HFFc6 (cell line): ENCODE measurements around the gene CPLX3. TPM values are rescaled to one million over a fixed set of nuclear protein-coding genes. Genes with fewer than 3 reads are reported as not detected.
A peak's percentile ranks its signal among the peaks of the same experiment; 100 is the strongest.

Source experiments
- DNase-seq: peaks from one replicate; pipeline ENCODE4 v3.0.0-alpha.2; 2018
- H3K27ac Mint-ChIP-seq: 2 replicates; pipeline ENCODE4 v1.8.0; 2020; ENCODE audit warnings: mild to moderate bottlenecking, mixed read lengths
- H3K27me3 Mint-ChIP-seq: 2 replicates; pipeline ENCODE4 v1.8.0; 2021; ENCODE audit warnings: mild to moderate bottlenecking, moderate library complexity, mixed read lengths; ENCODE audit not compliant: insufficient read depth
- H3K36me3 Mint-ChIP-seq: 2 replicates; pipeline ENCODE4 v1.8.0; 2021; ENCODE audit warnings: low read depth, mixed read lengths
- H3K4me1 Mint-ChIP-seq: 2 replicates; pipeline ENCODE4 v1.8.0; 2020; ENCODE audit warnings: low read depth, mixed read lengths
- H3K4me3 Mint-ChIP-seq: 2 replicates; pipeline ENCODE4 v1.8.0; 2020; ENCODE audit warnings: mild to moderate bottlenecking, moderate library complexity, mixed read lengths
- H3K9me3 Mint-ChIP-seq: 2 replicates; pipeline ENCODE4 v1.8.0; 2020; ENCODE audit warnings: mild to moderate bottlenecking, mixed read lengths
- CTCF ChIP-seq: fragments of 200-600 bp; sonication (generic); IDR thresholded peaks from 2 replicates; pipeline ENCODE4 v1.5.0; 2021; ENCODE audit warnings: antibody characterized with exemption, mild to moderate bottlenecking
- total RNA-seq, 6 experiments: library from RNA; stranded (reverse); fragmentation: NEBNext Ultra II Directional; extraction: Animal tissue kit (Norgen Biotek cat#: 25700); gene quantifications; 2 replicates in 1 of 6; 3 replicates in 5 of 6; pipeline ENCODE4 v1.2.3, GENCODE V29; 2021

The CPLX3 gene
- total RNA-seq, 6 experiments from 2014 or later = 0.09 TPM; not detected in 5

GRCh38 chr15:74787251-74788041 lies 39.0 kb upstream of the CPLX3 start:
- DNase-seq = no peak
- peak; percentile 51; the same call in 1 of the 2 replicates for TF ChIP-seq CTCF
- H3K36me3 Mint-ChIP-seq = no peaks in the 10 kb centered on the region
- H3K27ac Mint-ChIP-seq = peak overlapping the region; percentile 47; the same call in 1 of the 2 replicates
- H3K27me3 Mint-ChIP-seq = peaks cover 2% of the 10 kb centered on the region; the same call in 1 of the 2 replicates
- peaks cover 81% of the 10 kb centered on the region for H3K4me1 Mint-ChIP-seq
- H3K4me3 Mint-ChIP-seq = no peak overlapping the region
- no peaks in the 10 kb centered on the region for H3K9me3 Mint-ChIP-seq

GRCh38 chr15:74788042-74788682 lies 38.3 kb upstream of the CPLX3 start:
- TF ChIP-seq CTCF = no peak
- Mint-ChIP-seq H3K4me3 (no peak overlapping the region), H3K4me1 (peaks cover 77% of the 10 kb centered on the region), H3K36me3 (no peaks in the 10 kb centered on the region), H3K27ac (peak overlapping the region; percentile 47; the same call in 1 of the 2 replicates), H3K9me3 (no peaks in the 10 kb centered on the region), H3K27me3 (peaks cover 2% of the 10 kb centered on the region; the same call in 1 of the 2 replicates)
- no peak for DNase-seq

- no peak for TF ChIP-seq CTCF
- DNase-seq = no peak
- Mint-ChIP-seq H3K27ac (peak overlapping the region; percentile 9; the same call in 1 of the 2 replicates), H3K27me3 (peaks cover 4% of the 10 kb centered on the region; the same call in 1 of the 2 replicates), H3K36me3 (no peaks in the 10 kb centered on the region), H3K4me3 (no peak overlapping the region), H3K4me1 (peaks cover 71% of the 10 kb centered on the region), H3K9me3 (no peaks in the 10 kb centered on the region)
These were observed 37.7 kb upstream of the CPLX3 start for GRCh38 chr15:74788683-74789151.

DNA sequence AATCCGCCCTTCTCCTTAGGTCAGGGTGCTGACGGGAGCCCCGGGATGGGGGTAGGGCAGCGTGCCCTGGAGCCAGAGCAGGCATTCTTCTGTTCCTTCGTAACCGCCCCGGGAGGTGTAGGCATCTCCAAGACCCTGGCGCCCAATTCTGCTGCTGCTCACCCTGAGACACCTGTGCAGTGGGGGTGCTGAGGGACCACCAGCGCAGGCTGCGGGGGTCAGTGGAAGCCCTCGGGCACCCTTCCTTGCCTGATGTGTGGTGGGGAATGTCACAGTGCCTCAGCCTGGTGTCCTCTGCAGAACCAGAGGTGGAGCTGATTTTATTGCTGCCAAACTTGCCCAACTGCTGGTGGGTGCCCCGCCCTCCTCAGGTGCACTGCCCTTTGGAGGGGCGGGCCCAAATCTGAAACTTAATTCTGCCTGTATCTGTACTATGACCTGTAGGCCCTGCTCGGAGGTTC lies 37.2 kb upstream of the CPLX3 start:
- Mint-ChIP-seq H3K27me3 (peaks cover 4% of the 10 kb centered on the region; the same call in 1 of the 2 replicates), H3K36me3 (no peaks in the 10 kb centered on the region), H3K27ac (peak overlapping the region; percentile 85), H3K9me3 (no peaks in the 10 kb centered on the region), H3K4me1 (peaks cover 66% of the 10 kb centered on the region), H3K4me3 (no peak overlapping the region; the same call in 1 of the 2 replicates)
- DNase-seq = no peak
- no peak for TF ChIP-seq CTCF

DNA sequence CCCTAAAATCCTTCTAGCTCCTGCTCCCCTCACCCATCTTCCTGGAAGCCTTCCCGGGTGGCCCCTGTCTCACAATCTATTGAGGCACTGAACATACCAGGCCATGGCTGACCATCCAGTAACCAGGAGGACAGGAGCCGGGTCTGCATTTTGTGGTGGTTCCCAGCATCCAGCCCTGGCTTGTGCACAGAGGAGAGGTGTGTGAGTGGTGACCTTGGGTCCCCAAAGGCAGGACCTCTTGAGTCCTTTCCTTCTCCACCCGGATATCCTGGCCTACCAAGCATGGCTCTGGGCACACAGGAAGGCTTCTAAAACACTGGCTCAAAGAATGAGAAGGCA lies 36.7 kb upstream of the CPLX3 start:
- peaks cover 61% of the 10 kb centered on the region for H3K4me1 Mint-ChIP-seq
- no peak for TF ChIP-seq CTCF

More for the DNA sequence above, 36.7 kb upstream of the CPLX3 start:
- Mint-ChIP-seq H3K36me3 (no peaks in the 10 kb centered on the region), H3K27me3 (peaks cover 4% of the 10 kb centered on the region; the same call in 1 of the 2 replicates), H3K9me3 (no peaks in the 10 kb centered on the region), H3K4me3 (no peak overlapping the region; the same call in 1 of the 2 replicates), H3K27ac (peak overlapping the region; percentile 85)
- DNase-seq = no peak
